ENCODE data around the gene TET2.

Gene TET2

GRCh38 chr4:105122350-105122749 is 24.3 kb upstream of the TET2 start:
- Histone ChIP-seq H3K4me3 (no peak overlapping the region), H3K4me1 (no peaks in the 10 kb centered on the region), H3K9ac (no peak overlapping the region), H3K4me2 (no peak overlapping the region), H3K36me3 (no peaks in the 10 kb centered on the region), H3K27ac (no peak overlapping the region), H3K9me3 (no peaks in the 10 kb centered on the region), H4K20me1 (no peaks in the 10 kb centered on the region), H3K27me3 (no peaks in the 10 kb centered on the region)
- TF ChIP-seq Cebpa-rat (IDR thresholded peaks at IDR 0.05): no peak

- H3K4me3 ChIP-seq: no peak overlapping the region
- no peaks in the 10 kb centered on the region for H3K36me3 ChIP-seq
- H3K4me1 ChIP-seq: no peaks in the 10 kb centered on the region
- no peak for TF ChIP-seq Cebpa-rat (IDR thresholded peaks at IDR 0.05)
- no peaks in the 10 kb centered on the region for H4K20me1 ChIP-seq
- no peak overlapping the region for H3K27ac ChIP-seq
- H3K4me2 ChIP-seq: no peak overlapping the region
- H3K27me3 ChIP-seq: no peaks in the 10 kb centered on the region
- H3K9ac ChIP-seq: no peak overlapping the region
- H3K9me3 ChIP-seq: no peaks in the 10 kb centered on the region
Observed at GRCh38 chr4:105126311-105127169, 20.1 kb upstream of the TET2 start.

- H4K20me1 ChIP-seq: no peaks in the 10 kb centered on the region
- no peak overlapping the region for H3K9ac ChIP-seq
- H3K4me1 ChIP-seq: no peaks in the 10 kb centered on the region
- H3K4me3 ChIP-seq: no peak overlapping the region
- no peak for TF ChIP-seq Cebpa-rat (IDR thresholded peaks at IDR 0.05)
- H3K27me3 ChIP-seq: no peaks in the 10 kb centered on the region
- no peaks in the 10 kb centered on the region for H3K9me3 ChIP-seq
- H3K36me3 ChIP-seq: no peaks in the 10 kb centered on the region
- no peak overlapping the region for H3K4me2 ChIP-seq
- H3K27ac ChIP-seq: no peak overlapping the region
Observed at GRCh38 chr4:105127170-105127445, 19.6 kb upstream of the TET2 start.

- no peaks in the 10 kb centered on the region for H3K9me3 ChIP-seq
- no peaks in the 10 kb centered on the region for H3K27me3 ChIP-seq
- no peak overlapping the region for H3K4me3 ChIP-seq
- no peak for TF ChIP-seq Cebpa-rat (IDR thresholded peaks at IDR 0.05)
- H3K4me1 ChIP-seq: no peaks in the 10 kb centered on the region
- H3K36me3 ChIP-seq: no peaks in the 10 kb centered on the region
- H3K9ac ChIP-seq: no peak overlapping the region
- H3K4me2 ChIP-seq: no peak overlapping the region
- no peaks in the 10 kb centered on the region for H4K20me1 ChIP-seq
- no peak overlapping the region for H3K27ac ChIP-seq
Observed at GRCh38 chr4:105128208-105128607, 18.5 kb upstream of the TET2 start.

GRCh38 chr4:105129286-105130040 is 17.2 kb upstream of the TET2 start:
- no peaks in the 10 kb centered on the region for H3K4me1 ChIP-seq
- no peaks in the 10 kb centered on the region for H3K9me3 ChIP-seq
- H4K20me1 ChIP-seq: no peaks in the 10 kb centered on the region
- no peak overlapping the region for H3K9ac ChIP-seq
- H3K36me3 ChIP-seq: no peaks in the 10 kb centered on the region
- H3K4me3 ChIP-seq: no peak overlapping the region
- no peak for TF ChIP-seq Cebpa-rat (IDR thresholded peaks at IDR 0.05)
- H3K27ac ChIP-seq: no peak overlapping the region
- no peak overlapping the region for H3K4me2 ChIP-seq
- no peaks in the 10 kb centered on the region for H3K27me3 ChIP-seq

GRCh38 chr4:105130945-105131344 is 15.7 kb upstream of the TET2 start:
- H3K27me3 ChIP-seq: no peaks in the 10 kb centered on the region
- no peak overlapping the region for H3K9ac ChIP-seq
- no peak for TF ChIP-seq Cebpa-rat (IDR thresholded peaks at IDR 0.05)
- no peak overlapping the region for H3K27ac ChIP-seq
- H3K4me1 ChIP-seq: peaks cover 5% of the 10 kb centered on the region; the same call in 1 of the 2 replicates
- H3K4me2 ChIP-seq: no peak overlapping the region
- no peak overlapping the region for H3K4me3 ChIP-seq
- no peaks in the 10 kb centered on the region for H4K20me1 ChIP-seq
- H3K9me3 ChIP-seq: no peaks in the 10 kb centered on the region
- no peaks in the 10 kb centered on the region for H3K36me3 ChIP-seq

GRCh38 chr4:105133976-105134375 is 12.7 kb upstream of the TET2 start:
- Histone ChIP-seq H4K20me1 (no peaks in the 10 kb centered on the region), H3K27me3 (no peaks in the 10 kb centered on the region), H3K4me3 (no peak overlapping the region), H3K9ac (no peak overlapping the region), H3K27ac (no peak overlapping the region), H3K36me3 (no peaks in the 10 kb centered on the region), H3K4me2 (no peak overlapping the region), H3K9me3 (no peaks in the 10 kb centered on the region), H3K4me1 (peaks cover 8% of the 10 kb centered on the region; the same call in 1 of the 2 replicates)
- TF ChIP-seq Cebpa-rat (IDR thresholded peaks at IDR 0.05): no peak

GRCh38 chr4:105135785-105136184 is 10.9 kb upstream of the TET2 start:
- H3K27me3 ChIP-seq: no peaks in the 10 kb centered on the region
- H3K9me3 ChIP-seq: no peaks in the 10 kb centered on the region
- peak overlapping the region; percentile 20 for H3K4me2 ChIP-seq
- H3K9ac ChIP-seq: no peak overlapping the region
- H3K4me3 ChIP-seq: no peak overlapping the region
- H3K36me3 ChIP-seq: no peaks in the 10 kb centered on the region
- peaks cover 8% of the 10 kb centered on the region; the same call in 1 of the 2 replicates for H3K4me1 ChIP-seq
- no peak overlapping the region for H3K27ac ChIP-seq
- no peaks in the 10 kb centered on the region for H4K20me1 ChIP-seq
- TF ChIP-seq Cebpa-rat (IDR thresholded peaks at IDR 0.05): no peak

GRCh38 chr4:105137121-105137875 is 9.4 kb upstream of the TET2 start:
- Histone ChIP-seq H3K27ac (no peak overlapping the region), H3K4me1 (peaks cover 8% of the 10 kb centered on the region; the same call in 1 of the 2 replicates), H3K4me2 (no peak overlapping the region), H3K4me3 (no peak overlapping the region), H3K9me3 (no peaks in the 10 kb centered on the region), H4K20me1 (no peaks in the 10 kb centered on the region), H3K36me3 (no peaks in the 10 kb centered on the region), H3K9ac (no peak overlapping the region), H3K27me3 (no peaks in the 10 kb centered on the region)
- no peak for TF ChIP-seq Cebpa-rat (IDR thresholded peaks at IDR 0.05)

GRCh38 chr4:105139646-105140045 is 7.0 kb upstream of the TET2 start:
- no peak overlapping the region for H3K9ac ChIP-seq
- no peak for TF ChIP-seq Cebpa-rat (IDR thresholded peaks at IDR 0.05)
- H3K36me3 ChIP-seq: no peaks in the 10 kb centered on the region
- H3K4me1 ChIP-seq: peaks cover 8% of the 10 kb centered on the region; the same call in 1 of the 2 replicates
- H3K27me3 ChIP-seq: peaks cover 4% of the 10 kb centered on the region; the same call in 1 of the 2 replicates
- H3K27ac ChIP-seq: no peak overlapping the region
- H3K4me3 ChIP-seq: no peak overlapping the region
- H3K9me3 ChIP-seq: no peaks in the 10 kb centered on the region
- no peak overlapping the region for H3K4me2 ChIP-seq
- no peaks in the 10 kb centered on the region for H4K20me1 ChIP-seq
